Loucy (cell line): ENCODE data around the gene F7.

Source experiments
- H2AFZ ChIP-seq: fragments of 200-600 bp; sonication (generic); 2 replicates; pipeline ENCODE4 v1.6.0; 2016; ENCODE audit warnings: antibody characterized with exemption, mild to moderate bottlenecking, low read length, moderate library complexity
- H3F3A ChIP-seq: fragments of 200-600 bp; 2 replicates; pipeline ENCODE4 v1.6.0; 2016; ENCODE audit warnings: antibody characterized with exemption, low read depth, mild to moderate bottlenecking
- H3K27me3 ChIP-seq: fragments of 200-600 bp; sonication (generic); 2 replicates; pipeline ENCODE4 v1.6.1; 2014; ENCODE audit warnings: low read length, mild to moderate bottlenecking; ENCODE audit not compliant: insufficient read depth, poor library complexity, severe bottlenecking
- H3K36me3 ChIP-seq: fragments of 200-600 bp; sonication (generic); 2 replicates; pipeline ENCODE4 v1.6.1; 2016; ENCODE audit warnings: low read length; ENCODE audit not compliant: insufficient read depth
- H3K4me1 ChIP-seq: fragments of 200-600 bp; sonication (generic); 2 replicates; pipeline ENCODE4 v1.5.1; 2014; ENCODE audit warnings: low read length, mild to moderate bottlenecking; ENCODE audit not compliant: insufficient read depth, poor library complexity, severe bottlenecking
- H3K4me2 ChIP-seq: fragments of 200-600 bp; sonication (generic); 2 replicates; pipeline ENCODE4 v1.6.0; 2014; ENCODE audit warnings: antibody characterized with exemption, low read length, low read depth, mild to moderate bottlenecking; ENCODE audit not compliant: poor library complexity, severe bottlenecking
- H3K4me3 ChIP-seq: fragments of 200-600 bp; sonication (generic); 2 replicates; pipeline ENCODE4 v1.5.1; 2014; ENCODE audit warnings: low read length, mild to moderate bottlenecking, mixed read lengths; ENCODE audit not compliant: poor library complexity, severe bottlenecking
- H3K79me2 ChIP-seq: fragments of 200-600 bp; sonication (generic); 2 replicates; pipeline ENCODE4 v1.6.1; 2014; ENCODE audit warnings: low read length; ENCODE audit not compliant: insufficient read depth
- H3K9ac ChIP-seq: fragments of 200-600 bp; sonication (generic); 2 replicates; pipeline ENCODE4 v1.6.0; 2014; ENCODE audit warnings: mild to moderate bottlenecking, low read depth, low read length, moderate library complexity; ENCODE audit not compliant: poor library complexity, severe bottlenecking
- H3K9me2 ChIP-seq: fragments of 200-600 bp; sonication (generic); replicated peaks from 2 replicates; pipeline ENCODE4 v1.6.1; 2016; ENCODE audit warnings: low read depth, low read length, mixed read lengths
- H3K9me3 ChIP-seq: fragments of 200-600 bp; sonication (generic); 2 replicates; pipeline ENCODE4 v1.6.1; 2014; ENCODE audit warnings: mild to moderate bottlenecking, antibody characterized with exemption, low read length, low read depth; ENCODE audit not compliant: insufficient read depth
- H4K20me1 ChIP-seq: fragments of 200-600 bp; sonication (generic); 2 replicates; pipeline ENCODE4 v1.6.0; 2014; ENCODE audit warnings: antibody characterized with exemption, low read length, mild to moderate bottlenecking; ENCODE audit not compliant: insufficient read depth, poor library complexity, severe bottlenecking
- CTCF ChIP-seq: fragments of 200-600 bp; sonication (generic); conservative IDR thresholded peaks from 2 replicates; pipeline ENCODE4 v1.5.1; 2014; ENCODE audit warnings: mild to moderate bottlenecking, antibody characterized with exemption, low read length
- EZH2phosphoT487 ChIP-seq: fragments of 200-600 bp; IDR thresholded peaks from 2 replicates; pipeline ENCODE4 v1.6.1; 2018; ENCODE audit warnings: antibody characterized with exemption, mild to moderate bottlenecking, moderate library complexity, borderline replicate concordance

Gene F7

DNA sequence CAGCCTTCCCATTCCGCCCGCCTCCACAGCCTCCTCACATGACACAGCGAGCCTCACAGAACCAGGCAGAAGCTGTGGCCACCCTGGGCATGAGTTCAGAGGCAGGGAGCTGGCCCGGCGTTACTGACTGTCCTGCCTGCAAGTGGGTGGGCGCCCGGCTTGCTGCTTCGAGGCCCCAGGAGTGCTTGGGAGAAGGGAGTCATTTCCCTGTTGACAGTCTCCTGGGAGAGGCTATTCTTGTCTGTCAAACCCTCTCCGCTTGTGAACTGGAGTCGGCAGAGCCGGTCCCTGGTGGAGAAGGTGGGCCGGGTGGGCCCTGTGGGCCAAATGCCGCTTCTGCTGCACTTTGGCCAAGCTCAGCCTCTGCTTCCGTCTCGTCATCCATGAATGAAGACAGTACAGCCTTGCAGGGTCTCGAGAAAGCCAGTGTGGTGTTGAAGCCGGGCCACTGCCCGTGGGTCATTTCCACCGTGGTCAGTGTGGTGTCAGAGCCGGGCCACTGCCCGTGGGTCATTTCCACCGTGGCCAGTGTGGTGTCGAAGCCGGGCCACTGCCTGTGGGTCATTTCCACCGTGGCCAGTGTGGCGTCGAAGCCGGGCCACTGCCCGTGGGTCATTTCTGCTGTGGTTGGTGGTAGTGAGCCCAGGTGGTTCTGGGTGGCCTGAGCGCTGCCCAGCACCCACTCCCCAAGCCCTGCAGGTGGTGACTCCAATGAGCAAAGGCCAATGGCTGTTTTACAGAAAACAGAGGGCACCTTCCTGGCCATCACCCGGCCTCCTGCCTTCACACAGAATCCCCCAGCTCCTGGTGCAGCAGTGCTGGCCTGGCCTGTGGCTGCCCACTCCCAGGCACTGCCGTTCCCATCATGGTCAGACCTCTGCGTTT lies 13.5 kb upstream of the F7 start:
- Histone ChIP-seq H3F3A (no peaks in the 10 kb centered on the region), H3K9ac (no peak overlapping the region), H3K79me2 (no peaks in the 10 kb centered on the region), H3K27me3 (no peaks in the 10 kb centered on the region), H3K9me3 (no peaks in the 10 kb centered on the region), H3K9me2 (no peaks in the 10 kb centered on the region), H4K20me1 (no peaks in the 10 kb centered on the region), H3K36me3 (no peaks in the 10 kb centered on the region), H3K4me3 (no peak overlapping the region), H3K4me1 (no peaks in the 10 kb centered on the region), H3K4me2 (no peak overlapping the region), H2AFZ (no peak overlapping the region)
- TF ChIP-seq EZH2phosphoT487, result no peak
- TF ChIP-seq CTCF, result no peak

DNA sequence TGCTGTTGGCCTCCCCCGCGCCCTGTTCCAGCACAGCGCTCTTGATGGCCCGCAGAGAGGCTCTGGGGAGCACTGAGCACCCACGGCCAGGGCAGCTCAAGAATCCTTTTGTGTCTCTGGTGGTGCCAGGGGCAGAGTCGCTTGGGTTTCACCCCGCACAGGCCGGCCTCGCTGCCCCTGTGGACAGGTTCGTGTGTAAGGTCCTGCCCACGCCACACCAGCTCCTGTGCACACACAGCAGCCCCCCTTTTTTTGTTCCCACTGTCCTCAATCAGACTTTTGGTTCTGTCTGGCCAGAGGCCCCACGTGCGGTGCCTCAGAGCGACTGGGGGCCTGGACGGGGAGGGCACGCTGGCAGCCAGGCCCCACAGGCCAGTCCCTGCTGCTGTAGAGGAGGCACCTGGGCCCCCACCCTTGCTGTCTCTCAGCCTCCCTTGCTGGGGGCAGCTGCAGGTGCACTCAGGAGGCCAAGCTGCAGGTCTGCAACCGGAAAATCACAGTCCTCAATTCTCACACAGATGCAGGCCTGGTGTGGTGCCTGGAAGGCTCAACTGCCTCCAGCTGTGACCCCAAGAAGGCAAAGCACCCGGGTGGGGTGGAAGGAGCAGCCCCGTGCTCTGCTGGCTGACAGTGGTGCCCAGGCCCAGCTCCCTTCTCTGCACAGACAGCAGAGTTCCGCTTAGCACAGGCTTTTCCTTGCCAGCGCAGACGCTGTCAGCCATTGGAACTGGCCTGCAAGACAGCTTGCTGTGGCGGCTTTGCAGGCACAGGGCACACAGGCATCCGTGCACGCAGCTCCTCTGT lies 12.6 kb upstream of the F7 start:
- no peaks in the 10 kb centered on the region for H3K9me2 ChIP-seq
- no peaks in the 10 kb centered on the region for H3K27me3 ChIP-seq
- H3K4me2 ChIP-seq, result no peak overlapping the region
- TF ChIP-seq CTCF (no peak), EZH2phosphoT487 (no peak)
- no peaks in the 10 kb centered on the region for H4K20me1 ChIP-seq
- H2AFZ ChIP-seq, result no peak overlapping the region
- no peaks in the 10 kb centered on the region for H3F3A ChIP-seq
- H3K4me3 ChIP-seq, result no peak overlapping the region
- no peaks in the 10 kb centered on the region for H3K79me2 ChIP-seq
- H3K4me1 ChIP-seq, result no peaks in the 10 kb centered on the region
- no peaks in the 10 kb centered on the region for H3K9me3 ChIP-seq
- no peaks in the 10 kb centered on the region for H3K36me3 ChIP-seq
- no peak overlapping the region for H3K9ac ChIP-seq

DNA sequence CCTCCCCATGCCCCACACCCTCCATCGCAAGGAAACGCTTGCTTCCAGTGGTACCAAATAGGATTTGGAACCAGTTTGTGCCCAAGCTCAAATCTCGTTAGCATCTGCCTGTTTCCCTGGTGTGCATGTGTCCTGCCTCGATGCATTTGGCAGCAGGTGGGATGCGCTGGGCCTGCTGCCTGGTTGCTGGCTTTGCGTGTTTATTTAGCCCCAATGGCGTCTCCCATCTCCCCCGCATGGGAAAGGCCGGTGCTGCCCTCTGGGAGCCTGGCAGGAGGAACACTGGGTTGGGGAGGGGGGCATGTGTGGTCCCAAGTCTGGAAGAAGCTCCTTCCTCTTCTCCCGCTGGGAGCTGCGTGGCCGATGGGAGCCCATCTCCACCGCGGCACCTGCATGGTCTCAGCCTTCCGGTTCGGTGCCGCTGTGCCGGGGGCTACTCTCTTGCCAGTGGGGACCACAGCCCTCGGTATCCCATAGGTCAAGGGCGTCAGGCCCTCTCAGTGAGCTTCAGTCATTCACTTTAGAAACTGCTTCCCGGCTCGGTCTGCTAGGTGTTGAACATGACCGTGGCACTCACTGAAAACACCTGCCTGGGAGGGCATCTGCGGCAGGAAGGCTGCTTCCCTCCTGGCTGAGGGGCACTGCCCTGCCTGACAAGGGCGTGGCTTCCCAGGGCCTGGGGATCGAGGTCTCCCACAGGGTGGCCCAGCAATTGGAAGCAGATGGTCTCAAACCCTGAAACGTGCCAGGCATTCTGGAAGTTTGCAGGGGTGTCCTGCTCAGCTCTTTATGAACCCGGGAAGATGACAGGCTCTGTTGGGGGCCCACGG lies 11.8 kb upstream of the F7 start:
- Histone ChIP-seq H3K4me1 (no peaks in the 10 kb centered on the region), H2AFZ (no peak overlapping the region), H3K9ac (no peak overlapping the region), H3K4me3 (no peak overlapping the region), H3K9me2 (no peaks in the 10 kb centered on the region), H3K27me3 (no peaks in the 10 kb centered on the region), H3K9me3 (no peaks in the 10 kb centered on the region), H3K4me2 (no peak overlapping the region), H3K36me3 (no peaks in the 10 kb centered on the region), H4K20me1 (no peaks in the 10 kb centered on the region), H3F3A (no peaks in the 10 kb centered on the region), H3K79me2 (no peaks in the 10 kb centered on the region)
- TF ChIP-seq EZH2phosphoT487, result no peak
- TF ChIP-seq CTCF, result no peak
